Omental fat pad (tissue), 4 donors: ENCODE data around the gene DST. TPM values are rescaled to one million over a fixed set of nuclear protein-coding genes. Genes with fewer than 3 reads are reported as not detected.
"Not testable (repeated sequence)": the region's sequence is repeated elsewhere in the genome, so short reads cannot be mapped to it uniquely, and the experiment has no call there.

Experiments
- ATAC-seq: fragments of 150-250 bp; one replicate; pipeline ENCODE4 v1.9.1; 2016; ENCODE audit warnings: mild to moderate bottlenecking, moderate library complexity; ENCODE audit not compliant: low FRiP score
- DNase-seq: peaks from one replicate; pipeline ENCODE4 v3.0.0-alpha.2; 2019; ENCODE audit warnings: low spot score
- CTCF ChIP-seq, 3 donors: fragments of 450-650 bp; IDR thresholded peaks; one replicate each; pipeline ENCODE4 v1.5.1; 2016 to 2017; ENCODE audit warnings: antibody characterized with exemption in 3 of 3, mild to moderate bottlenecking in 3 of 3, moderate library complexity in 2 of 3
- total RNA-seq, 4 donors: library from RNA; depleted of rRNA; stranded (reverse); fragments of >200 nt; gene quantifications; one replicate each; pipeline ENCODE4 v1.1.0, GENCODE V29; 2016

Gene DST
- total RNA-seq, 4 donors from 2014 or later = 126 to 371 (median 160) TPM

- peak in 1 of 3 donors; percentile 25 for TF ChIP-seq CTCF (IDR thresholded peaks at IDR 0.05)
- ATAC-seq (no peak), DNase-seq (no peak)
Observed at GRCh38 chr6:56570413-56571359, 72.0 kb downstream of the DST start.

- TF ChIP-seq CTCF (IDR thresholded peaks at IDR 0.05) = no peak
- ATAC-seq (no peak), DNase-seq (no peak)
Observed at GRCh38 chr6:56567501-56567900, 75.2 kb downstream of the DST start.

- DNase-seq, ATAC-seq: not testable (repeated sequence)
Observed at GRCh38 chr6:56562730-56563129, 80.0 kb downstream of the DST start.

- no peak for TF ChIP-seq CTCF (IDR thresholded peaks at IDR 0.05)
- no peak for DNase-seq
- ATAC-seq = no peak
Observed at GRCh38 chr6:56556751-56557540, 85.7 kb downstream of the DST start.

- DNase-seq (no peak), ATAC-seq (no peak)
- TF ChIP-seq CTCF (IDR thresholded peaks at IDR 0.05) = no peak
Observed at GRCh38 chr6:56555438-56555872, 87.2 kb downstream of the DST start.

- DNase-seq (no peak), ATAC-seq (no peak)
- TF ChIP-seq CTCF (IDR thresholded peaks at IDR 0.05) = no peak
Observed at GRCh38 chr6:56552187-56553130, 90.2 kb downstream of the DST start.
